KBM-7 (cell line): ENCODE measurements around the gene BOD1.

ENCODE experiments used
- DNase-seq: peaks from one replicate; pipeline ENCODE4 v3.0.0-alpha.2; 2015
- in situ Hi-C: fragments of 300-500 bp; cut with MboI; formaldehyde crosslinking; loops from 2 replicates; pipeline ENCODE4 v1.14.3; 2020; ENCODE audit warnings: low sequenced_read_pairs, low pct_unique_long_range_greater_than_20kb, mixed read lengths

Gene BOD1

DNA sequence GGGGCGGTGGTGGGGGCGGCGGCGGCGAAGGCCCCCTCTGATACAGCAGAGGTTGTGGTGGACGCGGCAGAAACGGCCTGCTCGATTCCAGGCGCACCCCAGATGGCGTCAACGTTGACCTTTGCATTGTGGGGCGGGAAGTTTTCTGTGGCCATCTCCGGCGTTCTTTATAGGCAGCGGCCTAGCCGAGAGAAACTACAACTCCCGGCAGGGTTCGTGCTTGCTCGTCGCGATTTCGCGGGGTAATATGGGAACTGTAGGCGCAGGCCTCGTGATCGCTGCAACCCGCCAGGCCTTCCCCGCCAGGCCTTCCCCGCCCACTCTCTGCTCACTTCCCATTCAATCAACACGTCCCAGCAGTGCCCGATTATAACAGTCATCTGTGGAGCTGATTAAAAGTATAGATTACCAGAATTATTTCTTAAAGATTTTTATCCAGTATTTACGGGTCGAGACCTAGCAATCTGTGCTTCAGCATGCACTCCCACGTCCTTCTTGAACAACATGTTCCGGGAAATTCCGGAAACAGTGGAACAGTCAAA, at the start of gene BOD1:
Gene BOD1, minus strand, starts transcription at position 74 of the 542 bp plus-strand sequence. CDS start 214 bp downstream, outside the sequence.
- in situ Hi-C loops = loop anchor here (25.0 kb wide), 1 partner anchor 696 kb away; no protein-coding TSS in a partner anchor
- peak; percentile 98 for DNase-seq

GRCh38 chr5:173665326-173665725, 48.9 kb upstream of the BOD1 start:
- in situ Hi-C loops = no loop called here

DNA sequence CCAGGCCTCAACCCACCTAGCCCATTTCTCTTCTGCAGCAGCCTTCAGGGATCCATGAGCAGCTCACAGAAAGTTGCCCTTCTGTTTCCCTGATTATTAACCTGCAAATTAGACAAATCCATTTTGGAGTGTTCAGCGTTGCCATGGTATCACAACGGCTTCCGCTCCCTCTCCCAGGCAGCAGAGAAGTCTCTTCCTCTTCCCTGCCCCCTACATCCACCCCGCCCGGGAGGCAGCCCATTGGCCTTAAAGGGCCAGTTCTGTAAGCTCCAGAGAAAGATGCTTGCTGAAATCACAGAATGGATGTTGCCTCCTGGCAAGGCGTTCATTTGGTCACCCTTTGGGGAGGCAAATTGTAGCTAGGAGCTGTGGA, 47.7 kb upstream of the BOD1 start:
- peak; percentile 67 for DNase-seq

More at GRCh38 chr5:173665326-173665725, 48.9 kb upstream of the BOD1 start:
- no peak for DNase-seq

DNA sequence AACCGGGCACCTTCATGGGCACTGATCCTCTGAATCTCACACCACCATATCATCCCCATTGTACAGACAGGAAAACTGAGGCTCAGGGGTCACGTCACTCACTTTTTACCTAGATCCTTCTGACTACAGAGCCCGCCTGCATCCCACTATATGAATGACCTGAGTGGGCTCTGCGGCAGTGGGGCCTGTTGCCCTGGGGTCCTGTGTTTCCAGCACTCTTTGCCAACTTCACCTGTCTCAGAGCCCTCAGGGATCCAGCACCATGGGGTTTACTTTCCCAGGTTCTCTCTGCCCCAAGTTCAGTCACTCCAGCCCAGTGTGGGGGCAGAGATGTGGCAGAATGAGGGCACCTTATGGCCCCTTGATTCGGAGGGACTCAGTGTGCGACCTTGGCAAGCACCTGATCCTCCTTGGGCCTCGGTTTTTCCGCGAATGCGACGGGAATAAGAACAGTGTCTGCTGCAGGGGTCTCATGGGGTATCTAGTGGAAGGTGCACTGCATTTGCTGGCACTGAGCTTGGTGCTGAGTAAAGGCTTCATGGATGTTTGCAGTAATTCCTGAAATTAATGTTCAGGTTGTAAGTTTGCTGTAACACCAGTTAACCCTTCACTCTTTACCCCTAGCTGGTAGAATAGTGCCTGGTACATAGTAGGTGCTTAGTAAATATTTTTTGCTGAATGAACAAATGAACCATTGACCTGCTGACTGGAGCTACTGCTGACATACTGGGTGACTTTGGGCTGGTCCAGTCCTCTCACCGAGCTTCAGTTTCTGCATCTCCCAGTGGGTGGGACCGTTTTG, 47.1 kb upstream of the BOD1 start:
- DNase-seq = no peak
- in situ Hi-C loops = no loop called here

More for the DNA sequence above, 47.7 kb upstream of the BOD1 start:
- in situ Hi-C loops = no loop called here

DNA sequence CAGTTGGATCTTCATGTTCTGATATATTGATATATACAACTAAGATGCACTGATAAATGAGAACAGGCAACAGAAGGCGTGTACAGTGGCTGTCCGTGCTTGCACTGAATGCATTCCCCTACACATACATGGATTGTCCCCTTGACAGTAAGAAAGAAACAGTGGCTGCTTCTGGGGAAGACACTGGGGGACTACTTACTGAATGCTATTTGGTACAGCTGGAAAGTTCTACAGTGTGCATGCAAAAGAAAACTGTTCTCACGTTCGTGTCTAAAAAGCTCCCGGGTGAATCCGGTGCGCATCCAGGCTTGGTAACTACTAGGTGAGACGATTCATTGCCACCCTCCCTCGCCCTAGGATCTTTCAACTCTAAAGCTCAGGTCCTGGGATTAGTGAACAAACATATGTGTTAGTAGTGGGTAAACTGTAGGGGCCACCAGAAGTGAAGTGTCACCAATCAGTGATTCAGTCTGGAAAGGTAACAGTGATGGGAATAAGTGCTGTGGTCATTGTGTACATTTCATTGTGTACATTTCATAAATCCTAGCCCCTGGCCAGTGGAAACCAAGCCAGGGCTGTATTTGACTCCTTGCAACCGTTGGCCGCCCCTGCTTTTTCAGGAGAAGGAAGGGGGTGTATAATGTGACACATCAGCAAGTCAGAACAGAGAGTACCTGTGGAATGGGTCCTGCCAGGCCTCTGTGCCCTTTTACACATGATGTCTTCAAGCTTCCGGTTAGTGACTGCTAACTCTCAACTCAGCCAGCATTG, 46.3 kb upstream of the BOD1 start:
- in situ Hi-C loops = no loop called here
- DNase-seq = no peak

DNA sequence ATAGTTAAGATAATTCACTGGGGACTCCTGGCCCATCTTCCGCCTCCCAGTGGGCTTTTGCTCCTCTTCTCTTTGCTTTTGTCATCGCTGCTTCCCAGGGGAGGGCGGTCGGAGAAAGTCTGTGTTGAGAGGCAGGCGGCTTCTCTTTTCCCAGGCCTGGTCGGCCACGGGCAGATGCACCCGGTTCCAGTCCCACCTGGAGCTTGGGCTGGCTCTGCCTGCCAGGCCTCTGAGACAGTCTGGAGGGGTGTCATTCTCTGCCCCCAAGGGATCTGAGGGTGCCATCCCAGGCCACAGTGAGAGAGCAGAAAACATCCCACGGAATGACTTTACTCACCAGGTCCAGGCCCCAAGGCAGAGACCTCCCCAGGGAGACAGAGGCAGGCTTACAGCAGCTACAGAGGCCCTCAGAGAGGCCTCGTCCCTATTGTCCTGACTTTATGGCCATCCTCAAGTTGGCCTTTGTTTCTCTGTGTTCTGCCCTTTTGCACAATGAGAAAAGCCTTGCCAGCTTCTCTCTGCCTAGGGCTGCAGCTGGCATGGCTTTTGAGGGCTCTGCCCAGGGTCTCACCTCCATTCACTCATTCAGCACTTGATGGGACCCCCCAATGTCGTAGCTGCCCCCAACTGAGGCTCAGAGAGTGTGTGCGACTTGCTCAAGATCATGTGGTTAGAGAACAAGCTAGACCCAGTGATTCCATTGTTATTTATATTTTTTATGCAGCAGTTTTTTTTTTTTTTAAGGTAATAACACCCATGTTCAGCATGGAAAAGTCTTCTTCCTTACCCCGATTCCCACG, 44.2 kb upstream of the BOD1 start:
- in situ Hi-C loops = no loop called here
- no peak for DNase-seq

DNA sequence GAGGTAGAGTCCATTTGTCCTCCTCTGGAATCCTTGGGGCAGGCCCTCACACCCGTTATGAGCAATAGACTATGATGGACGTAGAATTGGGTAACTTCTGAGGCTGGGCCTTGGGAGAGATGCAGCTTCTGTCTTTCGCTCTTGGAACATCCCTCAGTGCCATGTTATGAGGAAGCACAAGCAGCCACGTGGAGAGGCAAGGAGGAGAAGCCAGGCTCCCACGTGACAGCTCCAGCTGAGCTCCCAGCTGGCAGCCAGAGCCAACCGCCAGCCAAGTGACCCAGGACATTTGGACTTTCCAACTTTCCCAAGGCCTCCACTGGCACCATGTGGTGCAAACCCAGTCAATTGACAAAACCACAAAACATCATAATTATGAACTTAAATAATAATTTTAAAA, 43.0 kb upstream of the BOD1 start:
- no peak for DNase-seq
- in situ Hi-C loops = no loop called here

DNA sequence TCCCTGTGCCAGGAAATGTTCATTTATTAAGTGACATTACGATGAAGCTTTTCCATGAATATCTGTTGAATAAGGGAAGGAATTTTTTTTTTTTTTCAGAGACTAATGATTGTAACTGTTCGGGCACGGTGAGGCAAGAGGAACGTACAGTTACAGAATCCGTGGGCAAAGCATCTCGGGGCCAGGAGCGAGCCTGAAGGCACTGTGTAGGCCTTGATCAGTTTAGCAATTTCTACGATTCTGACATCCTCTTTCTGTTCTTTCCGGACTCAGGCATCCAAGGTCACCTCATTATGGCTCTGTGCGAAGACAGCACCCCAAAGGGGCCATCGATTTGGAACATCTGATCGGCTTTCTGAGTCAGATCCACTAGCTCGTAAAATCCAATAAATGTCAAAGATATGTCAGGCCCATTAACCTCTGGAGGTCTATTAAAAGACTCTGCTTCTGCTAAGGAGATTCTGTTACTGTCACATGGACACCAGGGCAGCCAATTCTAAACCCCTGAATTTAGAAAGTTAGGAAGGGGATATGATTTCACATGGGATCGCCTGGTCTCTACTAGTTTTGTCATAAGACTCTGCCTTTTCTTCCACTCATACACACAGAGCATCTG, 41.4 kb upstream of the BOD1 start:
- no peak for DNase-seq
- in situ Hi-C loops = no loop called here

DNA sequence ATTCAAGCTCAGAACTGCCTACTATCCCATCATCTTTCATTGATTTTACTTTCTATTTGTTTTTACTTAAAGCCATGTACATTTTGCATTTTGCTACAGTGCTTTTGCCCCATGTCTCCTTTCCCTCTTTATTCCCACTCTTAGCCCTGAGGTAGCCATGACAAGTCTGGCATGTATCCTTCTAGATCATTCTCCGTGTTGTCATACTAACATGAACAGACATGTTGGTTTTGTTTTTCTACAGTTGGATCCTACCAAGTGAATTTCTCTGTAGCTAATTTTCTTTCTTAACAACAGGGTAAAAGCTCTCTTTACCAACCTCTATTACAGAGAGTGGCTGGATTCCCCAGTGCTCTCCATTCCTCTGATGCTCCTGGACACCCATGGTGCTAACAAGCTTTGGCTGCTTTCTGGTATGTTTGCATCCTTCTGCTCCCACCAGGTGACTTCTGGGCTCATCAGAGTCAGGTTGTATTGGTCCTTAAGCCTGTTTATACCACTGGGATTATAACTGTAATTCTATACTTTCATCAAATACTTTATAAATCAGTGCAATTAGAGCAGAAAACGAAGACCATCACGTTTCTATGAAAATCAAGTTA, 38.8 kb upstream of the BOD1 start:
- DNase-seq = no peak
- in situ Hi-C loops = no loop called here

DNA sequence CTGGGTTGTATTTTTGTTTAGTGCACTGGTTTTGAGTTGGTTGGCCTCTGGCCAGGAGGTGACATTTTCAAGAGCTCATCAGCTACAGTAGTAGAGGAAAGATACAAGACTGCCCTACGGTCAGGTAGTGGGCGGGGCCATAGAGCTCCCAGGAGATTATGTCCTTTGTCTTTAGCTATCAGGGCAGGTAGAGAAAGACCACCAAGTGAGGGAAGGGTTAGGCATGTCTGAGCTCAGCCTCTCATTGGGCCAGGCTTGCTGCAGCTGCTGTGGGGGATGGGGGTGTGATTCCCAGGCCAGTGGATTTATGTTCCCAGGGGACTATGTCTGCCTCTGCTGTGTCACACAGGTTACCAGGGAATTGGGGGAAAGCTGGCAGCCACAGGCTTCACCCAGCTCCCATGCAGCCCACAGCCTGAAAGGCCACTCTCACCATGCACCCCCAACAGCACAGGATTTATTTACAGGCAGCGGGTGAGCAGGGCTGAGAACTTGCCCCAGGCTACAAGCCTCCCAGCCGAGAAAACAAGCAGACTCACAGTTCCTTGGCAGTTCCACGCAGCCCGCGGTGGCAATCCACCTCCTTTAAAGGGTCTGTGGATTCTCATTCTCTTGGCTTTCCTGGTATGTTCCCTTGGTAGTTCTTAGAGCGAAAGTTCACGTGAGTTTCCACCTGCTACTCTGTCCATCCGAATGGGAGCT, 37.5 kb upstream of the BOD1 start:
- no peak for DNase-seq
- in situ Hi-C loops = no loop called here

- no peak for DNase-seq
- in situ Hi-C loops = loop anchor here (25.0 kb wide), 1 partner anchor 314 kb away; no protein-coding TSS in a partner anchor
These were observed 31.9 kb upstream of the BOD1 start for GRCh38 chr5:173648308-173648866.

- no peak for DNase-seq
- in situ Hi-C loops = loop anchor here (25.0 kb wide), 1 partner anchor 316 kb away; no protein-coding TSS in a partner anchor
These were observed 30.2 kb upstream of the BOD1 start for GRCh38 chr5:173646692-173647091.

DNA sequence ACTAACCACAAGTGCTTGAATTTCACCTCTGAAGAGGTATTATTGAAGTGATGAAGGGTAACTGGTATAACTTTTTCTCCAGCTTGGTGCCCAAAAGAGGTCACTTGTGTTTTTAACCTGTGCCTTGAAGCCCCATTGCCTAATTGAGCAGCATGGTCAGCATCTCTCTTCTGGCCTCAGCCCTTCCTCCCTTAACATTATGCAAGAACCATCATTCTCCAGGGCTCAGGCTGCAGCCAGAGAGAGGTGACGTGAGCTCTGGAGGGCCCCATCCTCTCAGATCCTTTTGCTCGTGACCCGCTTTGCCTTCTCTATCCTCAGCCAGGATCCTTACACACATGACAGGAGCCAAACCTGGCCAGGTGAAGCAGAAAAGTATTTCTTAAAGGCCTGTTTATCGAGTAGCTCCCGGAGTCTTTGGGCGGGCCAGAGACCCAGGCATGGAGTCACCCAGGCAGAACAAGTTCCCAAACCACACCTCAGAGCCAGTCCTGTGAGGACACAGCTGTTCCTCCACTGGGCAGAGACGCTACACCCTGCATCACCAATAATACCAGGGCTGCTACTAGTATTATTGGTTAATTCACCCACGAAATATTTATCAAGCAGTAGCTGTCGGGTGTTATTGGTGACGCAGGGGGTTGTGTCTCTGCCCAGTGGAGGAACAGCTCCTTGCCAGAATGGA, 29.6 kb upstream of the BOD1 start:
- DNase-seq = no peak
- in situ Hi-C loops = loop anchor here (25.0 kb wide), 1 partner anchor 316 kb away; no protein-coding TSS in a partner anchor

GRCh38 chr5:173645437-173645807, 29.0 kb upstream of the BOD1 start:
- DNase-seq = no peak
- in situ Hi-C loops = loop anchor here (25.0 kb wide), 1 partner anchor 317 kb away; no protein-coding TSS in a partner anchor

DNA sequence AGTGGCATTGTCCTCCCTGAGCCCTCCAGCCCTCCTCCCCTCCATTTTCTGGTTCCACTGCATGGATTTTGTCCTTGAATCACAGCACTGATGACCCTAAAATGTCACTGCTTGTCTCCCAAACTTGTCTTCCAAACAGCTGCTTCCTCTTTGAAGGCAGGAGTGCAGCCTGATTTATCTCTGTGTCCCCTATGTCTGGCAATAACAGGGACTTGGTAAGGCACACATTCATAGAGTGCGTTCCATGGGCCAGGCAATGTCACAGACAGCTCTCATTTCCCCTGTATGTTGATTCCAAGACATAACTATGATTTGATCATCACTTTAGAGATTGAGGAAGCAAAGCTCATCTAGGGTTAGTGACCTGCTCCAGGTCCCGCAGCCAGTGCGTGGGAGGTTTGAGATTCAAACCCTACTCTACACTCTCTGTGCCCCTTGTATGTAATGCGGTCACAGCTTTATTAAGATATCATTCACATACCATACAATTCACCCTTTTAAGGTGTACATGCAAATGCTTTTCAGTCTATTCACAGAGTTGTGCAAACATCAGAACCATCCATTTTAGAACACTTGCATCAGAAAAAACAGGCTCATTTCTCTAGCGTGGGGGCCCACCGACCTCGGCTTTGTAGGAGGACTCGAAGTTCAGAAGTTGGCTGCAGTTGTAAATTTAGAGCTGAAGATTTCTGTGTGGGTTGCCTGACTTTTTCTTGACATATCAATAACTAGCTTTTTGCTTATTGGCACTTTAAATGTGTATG, 28.4 kb upstream of the BOD1 start:
- in situ Hi-C loops = loop anchor here (25.0 kb wide), 1 partner anchor 317 kb away; no protein-coding TSS in a partner anchor
- no peak for DNase-seq

GRCh38 chr5:173643964-173644363, 27.5 kb upstream of the BOD1 start:
- in situ Hi-C loops = loop anchor here (25.0 kb wide), 1 partner anchor 318 kb away; no protein-coding TSS in a partner anchor
- no peak for DNase-seq
